Upper lobe of left lung (tissue), 4 donors: ENCODE results near the gene CACFD1.

ENCODE experiments used
- EP300 ChIP-seq, 4 donors: sonication (generic); formaldehyde crosslinking; IDR thresholded peaks; one replicate each; pipeline ENCODE4 v1.5.1; 2017; ENCODE audit warnings: antibody characterized with exemption in 4 of 4, control low read depth in 2 of 4
- POLR2A ChIP-seq, 4 donors: fragments of 450-650 bp; IDR thresholded peaks; one replicate each; pipeline ENCODE4 v1.5.1; 2016 to 2017; ENCODE audit warnings: antibody characterized with exemption in 4 of 4, mild to moderate bottlenecking in 2 of 4
- POLR2AphosphoS5 ChIP-seq, 2 donors: sonication (generic); formaldehyde crosslinking; IDR thresholded peaks; one replicate each; pipeline ENCODE4 v1.5.1; 2017; ENCODE audit warnings: antibody characterized with exemption in 2 of 2
- TF ChIP-seq, protein P1 (sequence below), 6 experiments: fragments of 450-650 bp in 4 of 6; fragments of 200-600 bp in 2 of 6; sonication (generic) in 2 of 6; IDR thresholded peaks; one replicate each; pipeline ENCODE4 v1.5.1; 2016 to 2019; ENCODE audit warnings: antibody characterized with exemption in 6 of 6

DNA sequence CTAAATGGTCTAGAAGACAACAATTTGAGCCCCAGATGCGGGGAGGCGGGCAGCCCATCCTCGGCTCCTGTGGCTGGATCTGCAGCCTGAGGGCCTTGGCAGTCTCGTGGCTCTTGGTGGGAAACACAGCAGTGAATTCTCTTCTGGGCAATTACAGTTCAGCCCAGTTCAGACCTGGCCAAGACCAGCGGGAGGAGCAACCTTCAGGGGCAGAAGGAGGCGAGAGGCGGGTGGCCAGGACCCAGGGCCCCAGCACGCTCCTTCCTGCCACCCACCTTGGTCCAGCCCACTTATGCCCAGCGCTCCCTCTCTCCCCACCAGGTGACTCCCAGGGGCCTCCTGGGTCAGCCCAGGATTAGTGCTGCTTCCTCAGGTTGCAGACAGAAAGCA is 57.2 kb downstream of the CACFD1 start:
- TF ChIP-seq, protein P1, sequence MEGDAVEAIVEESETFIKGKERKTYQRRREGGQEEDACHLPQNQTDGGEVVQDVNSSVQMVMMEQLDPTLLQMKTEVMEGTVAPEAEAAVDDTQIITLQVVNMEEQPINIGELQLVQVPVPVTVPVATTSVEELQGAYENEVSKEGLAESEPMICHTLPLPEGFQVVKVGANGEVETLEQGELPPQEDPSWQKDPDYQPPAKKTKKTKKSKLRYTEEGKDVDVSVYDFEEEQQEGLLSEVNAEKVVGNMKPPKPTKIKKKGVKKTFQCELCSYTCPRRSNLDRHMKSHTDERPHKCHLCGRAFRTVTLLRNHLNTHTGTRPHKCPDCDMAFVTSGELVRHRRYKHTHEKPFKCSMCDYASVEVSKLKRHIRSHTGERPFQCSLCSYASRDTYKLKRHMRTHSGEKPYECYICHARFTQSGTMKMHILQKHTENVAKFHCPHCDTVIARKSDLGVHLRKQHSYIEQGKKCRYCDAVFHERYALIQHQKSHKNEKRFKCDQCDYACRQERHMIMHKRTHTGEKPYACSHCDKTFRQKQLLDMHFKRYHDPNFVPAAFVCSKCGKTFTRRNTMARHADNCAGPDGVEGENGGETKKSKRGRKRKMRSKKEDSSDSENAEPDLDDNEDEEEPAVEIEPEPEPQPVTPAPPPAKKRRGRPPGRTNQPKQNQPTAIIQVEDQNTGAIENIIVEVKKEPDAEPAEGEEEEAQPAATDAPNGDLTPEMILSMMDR (IDR thresholded peaks at IDR 0.05) = no peak
- TF ChIP-seq POLR2A (IDR thresholded peaks at IDR 0.05) = no peak
- TF ChIP-seq POLR2AphosphoS5 (IDR thresholded peaks at IDR 0.05) = no peak
- no peak for TF ChIP-seq EP300 (IDR thresholded peaks at IDR 0.05)
